ENCODE measurements around the gene KRT37. TPM values are rescaled to one million over a fixed set of nuclear protein-coding genes. Genes with fewer than 3 reads are reported as not detected.
"Not testable (repeated sequence)": the region's sequence is repeated elsewhere in the genome, so short reads cannot be mapped to it uniquely, and the experiment has no call there.

KRT37 gene
- total RNA-seq, 2 donors from 2014 or later: not detected

DNA sequence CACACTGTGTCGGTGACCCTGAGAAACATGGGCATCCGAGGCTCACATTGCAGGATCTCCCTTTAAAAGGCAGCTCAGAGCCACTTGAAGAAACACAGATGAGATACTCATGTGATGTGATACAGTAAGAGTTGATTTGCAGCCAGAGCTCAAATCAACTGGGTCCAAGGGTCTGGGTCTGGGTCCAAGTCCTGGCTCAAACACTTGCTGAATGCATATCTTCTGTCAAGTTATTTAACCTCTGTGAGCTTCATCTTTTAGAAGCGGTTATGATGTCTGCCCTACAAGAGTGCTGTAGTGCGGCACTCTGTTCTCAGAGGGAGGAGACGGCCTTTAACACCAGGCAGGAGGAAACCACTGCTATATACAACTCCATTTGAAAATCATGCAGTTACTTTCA, 10.0 kb upstream of the KRT37 start:
- H3K36me3 Mint-ChIP-seq (ENCODE audit: low read depth): no peaks in the 10 kb centered on the region
- H3K27ac Mint-ChIP-seq: no peak overlapping the region
- no peaks in the 10 kb centered on the region for H3K9me3 Mint-ChIP-seq
- WGBS, 2 experiments (ENCODE audit: insufficient coverage in 1 of 2, insufficient read length in 1 of 2): 92% methylated on average over 5 of the region's 5 CpGs; no CpG with 5 or more reads in 1 of the 2 experiments
- no peak overlapping the region for H3K4me3 Mint-ChIP-seq
- TF ChIP-seq, protein P1, sequence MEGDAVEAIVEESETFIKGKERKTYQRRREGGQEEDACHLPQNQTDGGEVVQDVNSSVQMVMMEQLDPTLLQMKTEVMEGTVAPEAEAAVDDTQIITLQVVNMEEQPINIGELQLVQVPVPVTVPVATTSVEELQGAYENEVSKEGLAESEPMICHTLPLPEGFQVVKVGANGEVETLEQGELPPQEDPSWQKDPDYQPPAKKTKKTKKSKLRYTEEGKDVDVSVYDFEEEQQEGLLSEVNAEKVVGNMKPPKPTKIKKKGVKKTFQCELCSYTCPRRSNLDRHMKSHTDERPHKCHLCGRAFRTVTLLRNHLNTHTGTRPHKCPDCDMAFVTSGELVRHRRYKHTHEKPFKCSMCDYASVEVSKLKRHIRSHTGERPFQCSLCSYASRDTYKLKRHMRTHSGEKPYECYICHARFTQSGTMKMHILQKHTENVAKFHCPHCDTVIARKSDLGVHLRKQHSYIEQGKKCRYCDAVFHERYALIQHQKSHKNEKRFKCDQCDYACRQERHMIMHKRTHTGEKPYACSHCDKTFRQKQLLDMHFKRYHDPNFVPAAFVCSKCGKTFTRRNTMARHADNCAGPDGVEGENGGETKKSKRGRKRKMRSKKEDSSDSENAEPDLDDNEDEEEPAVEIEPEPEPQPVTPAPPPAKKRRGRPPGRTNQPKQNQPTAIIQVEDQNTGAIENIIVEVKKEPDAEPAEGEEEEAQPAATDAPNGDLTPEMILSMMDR (conservative IDR thresholded peaks at IDR 0.05): no peak
- H3K4me1 ChIP-seq (ENCODE audit: control insufficient read depth, insufficient read depth, low read length): no peaks in the 10 kb centered on the region
- H3K9ac ChIP-seq (ENCODE audit: extremely low read depth, low read length, poor library complexity, severe bottlenecking): no peak overlapping the region
- H3K27me3 Mint-ChIP-seq (ENCODE audit: insufficient read depth): peaks cover 2% of the 10 kb centered on the region
- H3K4me1 Mint-ChIP-seq: no peaks in the 10 kb centered on the region
- no peak overlapping the region for H3K27ac ChIP-seq (ENCODE audit: low read depth, low read length)
- H3K27me3 ChIP-seq (ENCODE audit: control insufficient read depth, insufficient read depth, low read length, poor library complexity, severe bottlenecking): no peaks in the 10 kb centered on the region
- no peak for DNase-seq
- H3K36me3 ChIP-seq (ENCODE audit: control insufficient read depth, insufficient read depth, low read length): no peaks in the 10 kb centered on the region
- no peak overlapping the region for H3K4me3 ChIP-seq (ENCODE audit: low read length)
- no peaks in the 10 kb centered on the region for H3K9me3 ChIP-seq (ENCODE audit: control insufficient read depth, low read length)

DNA sequence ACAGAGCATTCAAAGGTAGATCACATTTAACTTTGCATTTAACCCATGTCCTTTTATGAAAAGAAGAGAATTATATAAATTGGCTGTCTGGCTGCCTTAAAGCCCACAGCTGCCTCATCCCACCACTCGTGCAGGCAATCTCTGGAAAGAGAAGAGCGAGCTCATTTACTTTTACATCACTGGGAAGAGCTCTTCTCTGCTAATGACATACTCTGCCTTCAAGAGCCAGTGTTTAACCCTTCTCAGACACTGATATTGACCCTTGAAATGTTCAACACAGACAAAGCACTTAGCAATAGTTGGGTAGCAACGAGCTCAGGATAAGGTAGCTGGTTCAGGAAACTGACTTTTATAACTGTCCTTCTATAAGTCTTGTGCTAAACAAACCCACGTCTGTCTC, 9.6 kb upstream of the KRT37 start:
- TF ChIP-seq, protein P1 (conservative IDR thresholded peaks at IDR 0.05): no peak
- H3K4me3 Mint-ChIP-seq: no peak overlapping the region
- H3K27ac ChIP-seq (ENCODE audit: low read depth, low read length): no peak overlapping the region
- H3K36me3 ChIP-seq (ENCODE audit: control insufficient read depth, insufficient read depth, low read length): no peaks in the 10 kb centered on the region
- H3K27me3 Mint-ChIP-seq (ENCODE audit: insufficient read depth): no peaks in the 10 kb centered on the region
- H3K27me3 ChIP-seq (ENCODE audit: control insufficient read depth, insufficient read depth, low read length, poor library complexity, severe bottlenecking): no peaks in the 10 kb centered on the region
- no peak overlapping the region for H3K4me3 ChIP-seq (ENCODE audit: low read length)
- no peak for DNase-seq
- H3K4me1 Mint-ChIP-seq: no peaks in the 10 kb centered on the region
- no peaks in the 10 kb centered on the region for H3K4me1 ChIP-seq (ENCODE audit: control insufficient read depth, insufficient read depth, low read length)
- H3K9me3 Mint-ChIP-seq: no peaks in the 10 kb centered on the region
- 76 to 86% methylated on average over 4 of the region's 4 CpGs for WGBS, 2 experiments (ENCODE audit: insufficient coverage in 1 of 2, insufficient read length in 1 of 2)
- H3K36me3 Mint-ChIP-seq (ENCODE audit: low read depth): no peaks in the 10 kb centered on the region
- H3K9me3 ChIP-seq (ENCODE audit: control insufficient read depth, low read length): no peaks in the 10 kb centered on the region
- no peak overlapping the region for H3K27ac Mint-ChIP-seq
- H3K9ac ChIP-seq (ENCODE audit: extremely low read depth, low read length, poor library complexity, severe bottlenecking): no peak overlapping the region

DNA sequence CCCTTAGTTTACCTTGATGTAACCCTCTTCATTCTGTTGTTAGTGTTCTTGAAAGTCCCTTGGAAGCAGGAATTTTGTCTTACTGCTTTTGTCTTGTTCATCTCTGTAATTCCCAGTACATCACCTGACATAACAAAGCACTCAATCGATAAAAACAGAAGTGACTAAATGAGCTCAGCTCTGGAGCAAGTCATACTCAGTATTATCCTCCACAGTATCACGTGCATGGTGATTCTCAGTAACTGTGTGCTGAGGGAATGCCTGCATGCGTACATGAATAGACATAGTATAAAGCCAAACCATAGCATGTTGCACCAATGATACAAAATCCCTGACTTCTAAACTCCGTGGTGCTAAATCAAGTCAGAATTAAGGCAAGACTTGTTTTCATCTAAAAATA, 9.2 kb upstream of the KRT37 start:
- H3K4me3 Mint-ChIP-seq: no peak overlapping the region
- Histone ChIP-seq H3K27ac (ENCODE audit: low read depth, low read length) (no peak overlapping the region), H3K27me3 (ENCODE audit: control insufficient read depth, insufficient read depth, low read length, poor library complexity, severe bottlenecking) (no peaks in the 10 kb centered on the region), H3K4me3 (ENCODE audit: low read length) (no peak overlapping the region), H3K36me3 (ENCODE audit: control insufficient read depth, insufficient read depth, low read length) (no peaks in the 10 kb centered on the region), H3K9ac (ENCODE audit: extremely low read depth, low read length, poor library complexity, severe bottlenecking) (no peak overlapping the region), H3K4me1 (ENCODE audit: control insufficient read depth, insufficient read depth, low read length) (no peaks in the 10 kb centered on the region), H3K9me3 (ENCODE audit: control insufficient read depth, low read length) (no peaks in the 10 kb centered on the region)
- no peak for DNase-seq
- WGBS, 2 experiments (ENCODE audit: insufficient coverage in 1 of 2, insufficient read length in 1 of 2): 73 to 86% methylated on average over 2 to 4 of the region's 4 CpGs
- no peaks in the 10 kb centered on the region for H3K4me1 Mint-ChIP-seq
- no peak overlapping the region for H3K27ac Mint-ChIP-seq
- TF ChIP-seq, protein P1 (conservative IDR thresholded peaks at IDR 0.05): no peak
- H3K9me3 Mint-ChIP-seq: no peaks in the 10 kb centered on the region
- H3K36me3 Mint-ChIP-seq (ENCODE audit: low read depth): no peaks in the 10 kb centered on the region
- H3K27me3 Mint-ChIP-seq (ENCODE audit: insufficient read depth): no peaks in the 10 kb centered on the region

DNA sequence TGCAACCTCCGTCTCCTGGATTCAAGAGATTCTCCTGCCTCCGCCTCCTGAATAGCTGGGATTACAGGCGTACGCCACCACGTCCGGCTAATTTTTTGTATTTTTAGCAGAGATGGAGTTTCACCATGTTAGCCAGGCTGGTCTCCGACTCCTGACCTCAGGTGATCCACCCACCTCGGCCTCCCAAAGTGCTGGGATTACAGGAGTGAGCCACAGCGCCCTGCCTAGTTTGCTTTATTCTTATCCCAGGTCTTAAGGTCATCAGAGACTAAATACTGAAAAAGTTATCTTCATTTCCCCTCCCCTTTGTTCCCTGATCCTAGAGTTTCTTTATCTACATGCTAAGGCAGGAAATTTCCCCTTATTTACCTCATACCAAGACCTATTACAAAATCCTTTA, 6.0 kb upstream of the KRT37 start:
- not testable (repeated sequence) for H3K9me3 ChIP-seq (ENCODE audit: control insufficient read depth, low read length); DNase-seq; H3K36me3 ChIP-seq (ENCODE audit: control insufficient read depth, insufficient read depth, low read length); H3K4me1 ChIP-seq (ENCODE audit: control insufficient read depth, insufficient read depth, low read length); H3K4me3 ChIP-seq (ENCODE audit: low read length); H3K9me3 Mint-ChIP-seq; H3K27ac Mint-ChIP-seq; H3K27me3 Mint-ChIP-seq (ENCODE audit: insufficient read depth); H3K4me3 Mint-ChIP-seq; H3K9ac ChIP-seq (ENCODE audit: extremely low read depth, low read length, poor library complexity, severe bottlenecking); H3K36me3 Mint-ChIP-seq (ENCODE audit: low read depth); H3K27me3 ChIP-seq (ENCODE audit: control insufficient read depth, insufficient read depth, low read length, poor library complexity, severe bottlenecking); H3K27ac ChIP-seq (ENCODE audit: low read depth, low read length); H3K4me1 Mint-ChIP-seq
- 83 to 86% methylated on average over 9 of the region's 9 CpGs for WGBS, 2 experiments (ENCODE audit: insufficient coverage in 1 of 2, insufficient read length in 1 of 2)

Measured in endodermal cell (in vitro differentiated cells).